Measurements from ENCODE around the gene ATP10B. TPM values are rescaled to one million over a fixed set of nuclear protein-coding genes. Genes with fewer than 3 reads are reported as not detected.
"Not testable (repeated sequence)": the region's sequence is repeated elsewhere in the genome, so short reads cannot be mapped to it uniquely, and the experiment has no call there.

ATP10B gene
- total RNA-seq, 1 donor from 2014 or later: 0.13 TPM

GRCh38 chr5:160757194-160757593, 94.8 kb downstream of the ATP10B start:
- no peak for DNase-seq (ENCODE audit: low read depth in 2 of 2)

GRCh38 chr5:160750938-160751657, 100.9 kb downstream of the ATP10B start:
- no peak for DNase-seq (ENCODE audit: low read depth in 2 of 2)

- DNase-seq (ENCODE audit: low read depth in 2 of 2): no peak
Measured at GRCh38 chr5:160749682-160750081, 102.3 kb downstream of the ATP10B start.

- DNase-seq (ENCODE audit: low read depth in 2 of 2): no peak
Measured at GRCh38 chr5:160749026-160749425, 103.0 kb downstream of the ATP10B start.

GRCh38 chr5:160747987-160748386, 104.0 kb downstream of the ATP10B start:
- no peak for DNase-seq (ENCODE audit: low read depth in 2 of 2)

- no peak for DNase-seq (ENCODE audit: low read depth in 2 of 2)
Measured at GRCh38 chr5:160747559-160747958, 104.5 kb downstream of the ATP10B start.

GRCh38 chr5:160744268-160745101, 107.5 kb downstream of the ATP10B start:
- no peak for DNase-seq (ENCODE audit: low read depth in 2 of 2)

- DNase-seq (ENCODE audit: low read depth in 2 of 2): no peak
Measured at GRCh38 chr5:160743027-160743426, 109.0 kb downstream of the ATP10B start.

GRCh38 chr5:160742446-160742845, 109.6 kb downstream of the ATP10B start:
- no peak for DNase-seq (ENCODE audit: low read depth in 2 of 2)

- no peak for DNase-seq (ENCODE audit: low read depth in 2 of 2)
Measured at GRCh38 chr5:160727296-160727997, 124.6 kb downstream of the ATP10B start.

GRCh38 chr5:160726721-160727120, 125.3 kb downstream of the ATP10B start:
- no peak for DNase-seq (ENCODE audit: low read depth in 2 of 2)

GRCh38 chr5:160720822-160721221, 131.2 kb downstream of the ATP10B start:
- no peak for DNase-seq (ENCODE audit: low read depth in 2 of 2)

- DNase-seq (ENCODE audit: low read depth in 2 of 2): not testable (repeated sequence)
Measured at GRCh38 chr5:160715508-160715907, 136.5 kb downstream of the ATP10B start.

GRCh38 chr5:160703547-160704189, 148.3 kb downstream of the ATP10B start:
- DNase-seq (ENCODE audit: low read depth in 2 of 2): no peak

GRCh38 chr5:160702934-160703333, 149.1 kb downstream of the ATP10B start:
- DNase-seq (ENCODE audit: low read depth in 2 of 2): no peak

GRCh38 chr5:160702311-160702803, 149.7 kb downstream of the ATP10B start:
- DNase-seq (ENCODE audit: low read depth in 2 of 2): no peak

- no peak for DNase-seq (ENCODE audit: low read depth in 2 of 2)
Measured at GRCh38 chr5:160701403-160701802, 150.6 kb downstream of the ATP10B start.

- DNase-seq (ENCODE audit: low read depth in 2 of 2): no peak
Measured at GRCh38 chr5:160699301-160699700, 152.7 kb downstream of the ATP10B start.

- no peak for DNase-seq (ENCODE audit: low read depth in 2 of 2)
Measured at GRCh38 chr5:160697281-160697680, 154.7 kb downstream of the ATP10B start.

GRCh38 chr5:160694896-160695295, 157.1 kb downstream of the ATP10B start:
- DNase-seq (ENCODE audit: low read depth in 2 of 2): no peak

- DNase-seq (ENCODE audit: low read depth in 2 of 2): no peak
Measured at GRCh38 chr5:160693831-160694465, 158.1 kb downstream of the ATP10B start.

All from dermis microvascular lymphatic vessel endothelial cell (primary cell).